ENCODE measurements around the gene GALK1. TPM values are rescaled to one million over a fixed set of nuclear protein-coding genes. Genes with fewer than 3 reads are reported as not detected.

GALK1 gene
- total RNA-seq, 1 donor from 2014 or later: 18.2 TPM

- Mint-ChIP-seq H3K9me3 (ENCODE audit: unreplicated experiment) (peaks cover 3% of the 10 kb centered on the region), H3K4me1 (ENCODE audit: low read depth, unreplicated experiment) (no peaks in the 10 kb centered on the region), H3K27ac (ENCODE audit: unreplicated experiment) (no peak overlapping the region), H3K4me3 (ENCODE audit: unreplicated experiment) (no peak overlapping the region), H3K36me3 (ENCODE audit: unreplicated experiment) (no peaks in the 10 kb centered on the region), H3K27me3 (ENCODE audit: unreplicated experiment) (peaks cover 15% of the 10 kb centered on the region)
- TF ChIP-seq CTCF (IDR thresholded peaks at IDR 0.05; ENCODE audit: partially characterized antibody, unreplicated experiment): no peak
- no peak for DNase-seq
Measured at GRCh38 chr17:75748706-75749105, 16.3 kb downstream of the GALK1 start.

GRCh38 chr17:75743625-75744206, 21.3 kb downstream of the GALK1 start:
- H3K36me3 Mint-ChIP-seq (ENCODE audit: unreplicated experiment): no peaks in the 10 kb centered on the region
- no peaks in the 10 kb centered on the region for H3K27me3 Mint-ChIP-seq (ENCODE audit: unreplicated experiment)
- TF ChIP-seq CTCF (IDR thresholded peaks at IDR 0.05; ENCODE audit: partially characterized antibody, unreplicated experiment): no peak
- H3K27ac Mint-ChIP-seq (ENCODE audit: unreplicated experiment): no peak overlapping the region
- H3K4me1 Mint-ChIP-seq (ENCODE audit: low read depth, unreplicated experiment): no peaks in the 10 kb centered on the region
- no peaks in the 10 kb centered on the region for H3K9me3 Mint-ChIP-seq (ENCODE audit: unreplicated experiment)
- H3K4me3 Mint-ChIP-seq (ENCODE audit: unreplicated experiment): no peak overlapping the region
- no peak for DNase-seq

GRCh38 chr17:75742337-75742736, 22.7 kb downstream of the GALK1 start:
- no peak overlapping the region for H3K27ac Mint-ChIP-seq (ENCODE audit: unreplicated experiment)
- TF ChIP-seq CTCF (IDR thresholded peaks at IDR 0.05; ENCODE audit: partially characterized antibody, unreplicated experiment): no peak
- no peaks in the 10 kb centered on the region for H3K36me3 Mint-ChIP-seq (ENCODE audit: unreplicated experiment)
- H3K9me3 Mint-ChIP-seq (ENCODE audit: unreplicated experiment): peaks cover 2% of the 10 kb centered on the region
- no peak for DNase-seq
- no peaks in the 10 kb centered on the region for H3K27me3 Mint-ChIP-seq (ENCODE audit: unreplicated experiment)
- no peak overlapping the region for H3K4me3 Mint-ChIP-seq (ENCODE audit: unreplicated experiment)
- H3K4me1 Mint-ChIP-seq (ENCODE audit: low read depth, unreplicated experiment): no peaks in the 10 kb centered on the region

DNA sequence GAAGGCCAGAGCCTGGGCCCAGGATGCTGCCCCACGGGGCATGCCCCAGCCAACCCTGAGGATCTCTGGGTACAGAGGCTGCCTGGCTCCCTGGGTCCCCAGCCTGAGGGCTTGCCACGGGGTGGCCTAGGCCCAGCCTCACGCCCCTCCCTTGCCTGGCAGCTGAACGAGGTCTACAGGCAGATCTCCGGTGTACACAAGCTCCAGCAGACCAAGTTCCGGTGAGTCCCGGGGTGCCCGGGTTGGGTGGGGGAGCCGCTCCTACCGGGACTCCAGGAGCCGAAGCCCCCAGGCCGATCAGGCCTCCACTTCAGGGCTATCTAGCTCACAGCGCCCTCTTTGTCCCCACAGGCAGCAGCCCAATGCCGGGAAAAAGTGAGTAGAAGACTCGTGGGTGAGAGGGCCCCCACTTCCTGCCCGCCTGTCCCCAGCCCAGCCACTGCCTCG, 24.3 kb downstream of the GALK1 start:
- H3K4me3 Mint-ChIP-seq (ENCODE audit: unreplicated experiment): no peak overlapping the region
- DNase-seq: no peak
- no peaks in the 10 kb centered on the region for H3K4me1 Mint-ChIP-seq (ENCODE audit: low read depth, unreplicated experiment)
- no peak for TF ChIP-seq CTCF (IDR thresholded peaks at IDR 0.05; ENCODE audit: partially characterized antibody, unreplicated experiment)
- H3K36me3 Mint-ChIP-seq (ENCODE audit: unreplicated experiment): peaks cover 2% of the 10 kb centered on the region
- H3K9me3 Mint-ChIP-seq (ENCODE audit: unreplicated experiment): peaks cover 2% of the 10 kb centered on the region
- H3K27ac Mint-ChIP-seq (ENCODE audit: unreplicated experiment): no peak overlapping the region
- H3K27me3 Mint-ChIP-seq (ENCODE audit: unreplicated experiment): peaks cover 2% of the 10 kb centered on the region

DNA sequence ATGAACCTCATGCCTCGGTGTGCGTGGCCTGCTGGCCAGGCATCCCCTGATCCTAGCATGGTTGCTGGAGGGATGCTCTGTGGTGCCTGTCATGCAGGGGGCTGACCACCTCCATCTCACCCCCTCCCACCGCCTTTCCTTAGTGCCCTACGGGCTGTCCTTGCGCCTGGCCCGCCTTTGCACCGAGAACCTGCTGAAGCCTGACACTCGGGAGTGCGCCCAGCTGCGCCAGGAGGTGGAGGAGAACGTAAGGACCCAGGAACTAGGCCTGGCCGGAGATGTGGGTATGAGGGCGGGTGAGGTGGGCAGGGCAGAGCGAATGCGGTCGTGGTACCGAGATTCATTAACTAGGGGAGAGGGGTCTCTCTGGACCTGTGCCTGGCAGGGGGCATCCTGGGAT, 24.8 kb downstream of the GALK1 start:
- Mint-ChIP-seq H3K4me3 (ENCODE audit: unreplicated experiment) (no peak overlapping the region), H3K27ac (ENCODE audit: unreplicated experiment) (no peak overlapping the region), H3K27me3 (ENCODE audit: unreplicated experiment) (peaks cover 3% of the 10 kb centered on the region), H3K9me3 (ENCODE audit: unreplicated experiment) (peaks cover 5% of the 10 kb centered on the region), H3K36me3 (ENCODE audit: unreplicated experiment) (peaks cover 4% of the 10 kb centered on the region), H3K4me1 (ENCODE audit: low read depth, unreplicated experiment) (no peaks in the 10 kb centered on the region)
- no peak for DNase-seq
- no peak for TF ChIP-seq CTCF (IDR thresholded peaks at IDR 0.05; ENCODE audit: partially characterized antibody, unreplicated experiment)

Data from glutamatergic neuron (in vitro differentiated cells).